ENCODE data around the gene MLLT10. TPM values are rescaled to one million over a fixed set of nuclear protein-coding genes. Genes with fewer than 3 reads are reported as not detected.

The MLLT10 gene
- total RNA-seq, 1 donor from 2014 or later: 50.6 TPM

GRCh38 chr10:21600804-21601433, 66.9 kb downstream of the MLLT10 start:
- peaks cover 4% of the 10 kb centered on the region for H3K4me1 Mint-ChIP-seq (ENCODE audit: unreplicated experiment)
- no peak overlapping the region for H3K27ac Mint-ChIP-seq (ENCODE audit: unreplicated experiment)
- no peak overlapping the region for H3K4me3 Mint-ChIP-seq (ENCODE audit: unreplicated experiment)
- peaks cover 9% of the 10 kb centered on the region for H3K36me3 Mint-ChIP-seq (ENCODE audit: low read depth, unreplicated experiment)
- no peak for DNase-seq (ENCODE audit: low spot score)
- no peaks in the 10 kb centered on the region for H3K9me3 Mint-ChIP-seq (ENCODE audit: unreplicated experiment)
- TF ChIP-seq CTCF (IDR thresholded peaks at IDR 0.05; ENCODE audit: unreplicated experiment): no peak
- H3K27me3 Mint-ChIP-seq (ENCODE audit: unreplicated experiment): peaks cover 2% of the 10 kb centered on the region

- no peak for DNase-seq (ENCODE audit: low spot score)
- H3K36me3 Mint-ChIP-seq (ENCODE audit: low read depth, unreplicated experiment): peaks cover 15% of the 10 kb centered on the region
- peaks cover 8% of the 10 kb centered on the region for H3K4me1 Mint-ChIP-seq (ENCODE audit: unreplicated experiment)
- peaks cover 2% of the 10 kb centered on the region for H3K27me3 Mint-ChIP-seq (ENCODE audit: unreplicated experiment)
- no peaks in the 10 kb centered on the region for H3K9me3 Mint-ChIP-seq (ENCODE audit: unreplicated experiment)
- H3K27ac Mint-ChIP-seq (ENCODE audit: unreplicated experiment): no peak overlapping the region
- no peak overlapping the region for H3K4me3 Mint-ChIP-seq (ENCODE audit: unreplicated experiment)
- no peak for TF ChIP-seq CTCF (IDR thresholded peaks at IDR 0.05; ENCODE audit: unreplicated experiment)
Observed at GRCh38 chr10:21602313-21602712, 68.3 kb downstream of the MLLT10 start.

- H3K4me3 Mint-ChIP-seq (ENCODE audit: unreplicated experiment): no peak overlapping the region
- H3K4me1 Mint-ChIP-seq (ENCODE audit: unreplicated experiment): peaks cover 8% of the 10 kb centered on the region
- H3K9me3 Mint-ChIP-seq (ENCODE audit: unreplicated experiment): no peaks in the 10 kb centered on the region
- peaks cover 2% of the 10 kb centered on the region for H3K27me3 Mint-ChIP-seq (ENCODE audit: unreplicated experiment)
- H3K27ac Mint-ChIP-seq (ENCODE audit: unreplicated experiment): no peak overlapping the region
- no peak for TF ChIP-seq CTCF (IDR thresholded peaks at IDR 0.05; ENCODE audit: unreplicated experiment)
- DNase-seq (ENCODE audit: low spot score): no peak
- peaks cover 20% of the 10 kb centered on the region for H3K36me3 Mint-ChIP-seq (ENCODE audit: low read depth, unreplicated experiment)
Observed at GRCh38 chr10:21603721-21604120, 69.7 kb downstream of the MLLT10 start.

GRCh38 chr10:21604651-21605050, 70.6 kb downstream of the MLLT10 start:
- Mint-ChIP-seq H3K4me3 (ENCODE audit: unreplicated experiment) (no peak overlapping the region), H3K27me3 (ENCODE audit: unreplicated experiment) (peaks cover 2% of the 10 kb centered on the region), H3K9me3 (ENCODE audit: unreplicated experiment) (no peaks in the 10 kb centered on the region), H3K4me1 (ENCODE audit: unreplicated experiment) (peaks cover 8% of the 10 kb centered on the region), H3K27ac (ENCODE audit: unreplicated experiment) (no peak overlapping the region), H3K36me3 (ENCODE audit: low read depth, unreplicated experiment) (peaks cover 27% of the 10 kb centered on the region)
- no peak for TF ChIP-seq CTCF (IDR thresholded peaks at IDR 0.05; ENCODE audit: unreplicated experiment)
- no peak for DNase-seq (ENCODE audit: low spot score)

- Mint-ChIP-seq H3K36me3 (ENCODE audit: low read depth, unreplicated experiment) (peaks cover 23% of the 10 kb centered on the region), H3K27me3 (ENCODE audit: unreplicated experiment) (no peaks in the 10 kb centered on the region), H3K27ac (ENCODE audit: unreplicated experiment) (no peak overlapping the region), H3K9me3 (ENCODE audit: unreplicated experiment) (no peaks in the 10 kb centered on the region), H3K4me1 (ENCODE audit: unreplicated experiment) (peaks cover 13% of the 10 kb centered on the region), H3K4me3 (ENCODE audit: unreplicated experiment) (no peak overlapping the region)
- no peak for TF ChIP-seq CTCF (IDR thresholded peaks at IDR 0.05; ENCODE audit: unreplicated experiment)
- DNase-seq (ENCODE audit: low spot score): no peak
Observed at GRCh38 chr10:21607907-21608306, 73.9 kb downstream of the MLLT10 start.
